ENCODE results near the gene SMIM13.

GRCh38 chr6:11136809-11137208, 43.2 kb downstream of the SMIM13 start:
- TF ChIP-seq POLR2AphosphoS5 (IDR thresholded peaks at IDR 0.05; ENCODE audit: low read depth, low read length) (no peak), POLR2A (IDR thresholded peaks at IDR 0.05; ENCODE audit: low read depth, low read length) (no peak), TAF1 (IDR thresholded peaks at IDR 0.05; ENCODE audit: low read depth, low read length) (no peak)

Measured in GM12891 (cell line).